Tibial nerve (tissue), 4 donors: ENCODE results near the gene IDI1. TPM values are rescaled to one million over a fixed set of nuclear protein-coding genes. Genes with fewer than 3 reads are reported as not detected.

Experiments
- DNase-seq, 2 donors: peaks; one replicate each; pipeline ENCODE4 v3.0.0-alpha.2; 2019; ENCODE audit warnings: low spot score in 2 of 2
- H3K27ac ChIP-seq, 4 donors: fragments of 200-600 bp; sonication (generic) in 3 of 4; one replicate each; pipeline ENCODE4 v1.5.1; 2017 to 2019; ENCODE audit warnings: mild to moderate bottlenecking in 1 of 4
- H3K27me3 ChIP-seq, 2 donors: fragments of 200-600 bp; sonication (generic) in 1 of 2; one replicate each; pipeline versions ENCODE4 v1.5.1 to v1.6.0; 2017 to 2019
- H3K36me3 ChIP-seq, 3 donors: fragments of 200-600 bp; sonication (generic); one replicate each; pipeline ENCODE4 v1.5.1; 2018 to 2019
- H3K4me1 ChIP-seq, 4 donors: fragments of 200-600 bp; sonication (generic) in 3 of 4; one replicate each; pipeline ENCODE4 v1.5.1; 2017 to 2019
- H3K4me3 ChIP-seq, 4 donors: fragments of 200-600 bp; sonication (generic) in 3 of 4; one replicate each; pipeline ENCODE4 v1.5.1; 2017 to 2019; ENCODE audit warnings: mild to moderate bottlenecking in 1 of 4, moderate library complexity in 1 of 4
- H3K9me3 ChIP-seq, 4 donors: fragments of 200-600 bp; sonication (generic) in 3 of 4; one replicate each; pipeline ENCODE4 v1.5.1; 2017 to 2019
- EP300 ChIP-seq, 2 donors: sonication (generic); formaldehyde crosslinking; IDR thresholded peaks; one replicate each; pipeline ENCODE4 v1.6.1; 2017; ENCODE audit warnings: antibody characterized with exemption in 2 of 2, mild to moderate bottlenecking in 1 of 2
- POLR2A ChIP-seq, 2 donors: fragments of 450-650 bp; IDR thresholded peaks; one replicate each; pipeline ENCODE4 v1.6.1; 2017; ENCODE audit warnings: antibody characterized with exemption in 2 of 2, mild to moderate bottlenecking in 2 of 2, moderate library complexity in 2 of 2
- WGBS, 2 donors: methylation state at CpG; one replicate each; pipeline ENCODE4 v1.1.5; 2018; 5-methylcytosine and 5-hydroxymethylcytosine counted together
- total RNA-seq, 4 donors: library from RNA; depleted of rRNA; stranded (reverse); fragments of >200 nt; gene quantifications; one replicate each; pipeline ENCODE4 v1.1.0, GENCODE V29; 2016
- TF ChIP-seq, protein P1 (sequence below), 5 experiments: fragments of 200-600 bp in 3 of 5; fragments of 450-650 bp in 2 of 5; sonication (generic) in 3 of 5; IDR thresholded peaks; one replicate each; pipeline ENCODE4 v1.5.1; 2016 to 2019; ENCODE audit warnings: antibody characterized with exemption in 5 of 5, mild to moderate bottlenecking in 3 of 5, moderate library complexity in 2 of 5

Gene IDI1
- total RNA-seq, 4 donors from 2014 or later: 25.5 to 41.0 (median 33.4) TPM

DNA sequence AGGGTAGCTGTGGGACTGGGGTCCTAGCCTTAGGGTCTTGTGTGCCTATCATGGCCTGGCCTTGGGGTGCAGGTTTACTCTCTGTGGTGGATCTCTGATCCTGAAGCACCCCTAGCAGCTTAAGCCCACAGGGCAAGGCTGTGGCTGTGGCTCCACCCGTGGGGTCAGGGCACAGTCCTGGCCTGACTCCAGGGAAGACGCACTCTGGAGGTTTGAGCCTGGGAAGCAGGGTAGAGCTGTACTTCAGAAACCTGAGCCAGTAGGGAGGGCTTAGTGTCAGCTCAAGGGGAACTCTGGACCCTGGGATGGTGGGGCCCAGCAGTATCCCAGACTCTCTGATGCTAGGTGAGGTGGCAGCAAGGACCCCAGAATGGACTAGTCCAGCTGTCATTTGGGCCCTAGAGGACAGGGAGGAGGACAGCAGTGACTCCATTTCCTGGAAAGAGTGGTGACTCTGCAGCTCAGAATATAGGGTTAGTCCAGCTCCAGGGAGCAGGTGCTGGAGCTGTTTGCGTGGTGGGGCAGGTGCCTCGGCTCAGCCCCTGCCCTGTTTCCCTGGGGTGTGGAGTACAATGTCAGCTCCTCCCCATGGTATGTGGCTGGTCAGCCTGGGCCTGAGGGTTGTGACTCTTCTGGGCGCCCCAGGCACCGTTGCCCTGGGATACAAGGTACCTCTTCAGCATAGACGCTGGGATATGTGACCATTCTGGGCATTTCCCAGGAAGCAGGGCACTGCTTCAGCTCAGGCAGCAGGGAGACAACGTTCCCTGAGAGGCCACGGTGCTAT lies 44.8 kb downstream of the IDI1 start:
- WGBS, 2 donors: 91 to 95% methylated on average over 8 to 9 of the region's 9 CpGs

DNA sequence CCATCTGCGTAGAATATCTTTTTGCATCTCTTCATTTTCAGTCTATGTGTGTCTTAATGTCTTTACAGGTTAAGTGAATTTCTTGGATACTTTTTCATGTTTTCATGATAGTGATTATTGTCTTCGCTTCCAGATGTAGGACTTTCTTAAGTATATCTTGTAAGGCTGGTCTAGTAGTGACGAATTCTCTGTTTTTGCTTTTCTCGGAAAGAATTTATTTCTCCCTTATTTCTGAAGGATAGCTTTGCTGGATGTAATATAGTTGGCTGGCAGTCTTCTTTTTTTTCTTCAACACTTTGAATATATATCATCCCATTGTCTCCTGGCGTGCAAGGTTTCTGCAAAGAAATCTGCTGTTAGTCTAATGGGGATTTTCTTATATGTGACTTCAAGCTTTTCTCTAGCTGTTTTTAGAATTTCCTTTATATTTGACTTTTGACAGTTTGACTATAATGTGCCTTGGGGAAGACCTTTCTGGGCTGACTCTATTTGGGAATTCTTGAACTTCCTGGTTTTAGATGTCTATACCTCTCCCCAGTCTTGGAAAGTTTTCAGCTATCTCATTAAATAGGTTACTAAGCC lies 46.4 kb downstream of the IDI1 start:
- TF ChIP-seq, protein P1, sequence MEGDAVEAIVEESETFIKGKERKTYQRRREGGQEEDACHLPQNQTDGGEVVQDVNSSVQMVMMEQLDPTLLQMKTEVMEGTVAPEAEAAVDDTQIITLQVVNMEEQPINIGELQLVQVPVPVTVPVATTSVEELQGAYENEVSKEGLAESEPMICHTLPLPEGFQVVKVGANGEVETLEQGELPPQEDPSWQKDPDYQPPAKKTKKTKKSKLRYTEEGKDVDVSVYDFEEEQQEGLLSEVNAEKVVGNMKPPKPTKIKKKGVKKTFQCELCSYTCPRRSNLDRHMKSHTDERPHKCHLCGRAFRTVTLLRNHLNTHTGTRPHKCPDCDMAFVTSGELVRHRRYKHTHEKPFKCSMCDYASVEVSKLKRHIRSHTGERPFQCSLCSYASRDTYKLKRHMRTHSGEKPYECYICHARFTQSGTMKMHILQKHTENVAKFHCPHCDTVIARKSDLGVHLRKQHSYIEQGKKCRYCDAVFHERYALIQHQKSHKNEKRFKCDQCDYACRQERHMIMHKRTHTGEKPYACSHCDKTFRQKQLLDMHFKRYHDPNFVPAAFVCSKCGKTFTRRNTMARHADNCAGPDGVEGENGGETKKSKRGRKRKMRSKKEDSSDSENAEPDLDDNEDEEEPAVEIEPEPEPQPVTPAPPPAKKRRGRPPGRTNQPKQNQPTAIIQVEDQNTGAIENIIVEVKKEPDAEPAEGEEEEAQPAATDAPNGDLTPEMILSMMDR (IDR thresholded peaks at IDR 0.05): no peak
- TF ChIP-seq EP300 (IDR thresholded peaks at IDR 0.05) (no peak), POLR2A (IDR thresholded peaks at IDR 0.05) (no peak)
- no peaks in the 10 kb centered on the region for H3K27me3 ChIP-seq
- H3K36me3 ChIP-seq: peaks cover 8 to 100% (median 69%) of the 10 kb centered on the region in 3 donors
- no peak overlapping the region for H3K27ac ChIP-seq
- no peak for DNase-seq
- no peak overlapping the region for H3K4me3 ChIP-seq
- 97% methylated on average over 5 of the region's 5 CpGs for WGBS, 2 donors
- H3K4me1 ChIP-seq: no peaks in the 10 kb centered on the region
- H3K9me3 ChIP-seq: peaks cover 0 to 28% (median 9%) of the 10 kb centered on the region in 4 donors

More for the DNA sequence above, 44.8 kb downstream of the IDI1 start:
- Histone ChIP-seq H3K27me3 (no peaks in the 10 kb centered on the region), H3K36me3 (peaks cover 8 to 100% (median 67%) of the 10 kb centered on the region in 3 donors), H3K27ac (no peak overlapping the region), H3K4me1 (no peaks in the 10 kb centered on the region), H3K9me3 (peaks cover 0 to 28% (median 9%) of the 10 kb centered on the region in 4 donors), H3K4me3 (no peak overlapping the region)
- DNase-seq: no peak
- no peak for TF ChIP-seq POLR2A (IDR thresholded peaks at IDR 0.05)
- TF ChIP-seq EP300 (IDR thresholded peaks at IDR 0.05): no peak
- TF ChIP-seq, protein P1 (IDR thresholded peaks at IDR 0.05): no peak

DNA sequence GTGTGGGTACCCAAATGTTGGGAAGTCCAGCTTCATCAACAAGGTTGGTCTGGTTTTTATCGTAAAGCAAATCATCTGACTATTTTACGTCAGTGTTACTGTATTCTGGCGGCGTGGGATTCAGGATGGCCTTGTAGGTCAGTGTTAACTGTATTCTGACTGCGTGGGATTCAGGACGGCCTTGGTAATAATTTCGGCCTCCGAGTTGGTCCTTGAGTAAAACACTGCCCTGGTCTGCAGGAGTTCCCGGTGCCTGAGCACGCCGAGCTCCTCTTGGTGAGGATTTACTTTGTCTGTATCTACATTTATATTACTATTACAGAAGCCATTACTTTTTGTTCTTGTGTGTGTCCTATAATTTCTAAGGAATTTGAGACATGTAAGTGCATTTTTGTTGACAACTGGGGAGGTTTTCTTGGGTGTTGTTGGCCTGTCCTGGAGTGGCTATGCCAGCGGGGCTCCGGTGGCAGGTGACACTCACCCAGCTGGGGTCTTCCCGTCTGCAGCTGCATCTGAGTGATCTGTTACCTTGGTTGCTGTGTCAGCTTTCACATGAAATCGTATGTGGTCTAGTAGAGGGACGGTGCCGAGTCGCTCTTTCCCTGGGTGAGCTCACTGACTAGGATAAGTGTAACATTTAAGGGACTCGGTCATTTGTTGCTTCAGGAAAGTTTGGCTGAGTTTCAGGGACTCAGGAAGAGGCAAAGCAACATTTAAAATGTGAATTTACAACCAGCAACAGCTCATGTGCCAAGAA lies 51.5 kb downstream of the IDI1 start:
- no peaks in the 10 kb centered on the region for H3K4me1 ChIP-seq
- H3K27ac ChIP-seq: no peak overlapping the region
- WGBS, 2 donors: 85 to 88% methylated on average over 19 of the region's 19 CpGs
- peaks cover 3 to 99% (median 43%) of the 10 kb centered on the region in 3 donors for H3K36me3 ChIP-seq
- DNase-seq: no peak
- H3K27me3 ChIP-seq: no peaks in the 10 kb centered on the region
- H3K9me3 ChIP-seq: peaks cover 0 to 12% (median 3%) of the 10 kb centered on the region in 4 donors
- TF ChIP-seq EP300 (IDR thresholded peaks at IDR 0.05) (no peak), POLR2A (IDR thresholded peaks at IDR 0.05) (no peak)
- TF ChIP-seq, protein P1 (IDR thresholded peaks at IDR 0.05): no peak
- H3K4me3 ChIP-seq: no peak overlapping the region

DNA sequence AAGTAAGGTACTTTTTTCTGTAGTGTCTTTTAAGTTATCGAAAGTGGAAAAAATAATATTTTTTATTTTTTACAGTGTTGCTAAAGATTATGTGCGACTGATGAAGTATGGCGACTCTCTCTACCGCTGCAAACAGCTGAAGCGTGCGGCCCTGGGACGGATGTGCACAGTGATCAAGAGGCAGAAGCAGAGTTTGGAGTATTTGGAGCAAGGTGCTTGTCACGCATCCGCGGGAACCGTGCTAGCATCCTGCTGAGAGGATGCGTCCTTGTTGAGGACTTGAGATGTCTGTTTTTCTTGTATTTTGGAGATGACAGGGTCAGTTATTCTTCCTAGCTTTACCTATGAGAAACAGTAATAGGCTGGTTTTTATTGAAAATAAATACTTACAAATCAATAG lies 52.9 kb downstream of the IDI1 start:
- WGBS, 2 donors: 97% methylated on average over 12 of the region's 12 CpGs
- peaks cover 3 to 88% (median 36%) of the 10 kb centered on the region in 3 donors for H3K36me3 ChIP-seq

More for the DNA sequence above, 52.9 kb downstream of the IDI1 start:
- TF ChIP-seq POLR2A (IDR thresholded peaks at IDR 0.05) (no peak), EP300 (IDR thresholded peaks at IDR 0.05) (no peak)
- TF ChIP-seq, protein P1 (IDR thresholded peaks at IDR 0.05): no peak
- Histone ChIP-seq H3K4me1 (peaks cover 0 to 2% (median 0%) of the 10 kb centered on the region in 4 donors), H3K9me3 (no peaks in the 10 kb centered on the region), H3K27me3 (no peaks in the 10 kb centered on the region), H3K27ac (no peak overlapping the region), H3K4me3 (no peak overlapping the region)
- no peak for DNase-seq
